GM19372 (cell line): Measurements from ENCODE around the gene HOXA7.

Experiments
- ATAC-seq: cut with Tn5 transposase; IDR thresholded peaks from one replicate; pipeline ENCODE4 v1.9.1; 2021; ENCODE audit warnings: mild to moderate bottlenecking, low read depth, moderate library complexity; ENCODE audit not compliant: unreplicated experiment

HOXA7 gene

DNA sequence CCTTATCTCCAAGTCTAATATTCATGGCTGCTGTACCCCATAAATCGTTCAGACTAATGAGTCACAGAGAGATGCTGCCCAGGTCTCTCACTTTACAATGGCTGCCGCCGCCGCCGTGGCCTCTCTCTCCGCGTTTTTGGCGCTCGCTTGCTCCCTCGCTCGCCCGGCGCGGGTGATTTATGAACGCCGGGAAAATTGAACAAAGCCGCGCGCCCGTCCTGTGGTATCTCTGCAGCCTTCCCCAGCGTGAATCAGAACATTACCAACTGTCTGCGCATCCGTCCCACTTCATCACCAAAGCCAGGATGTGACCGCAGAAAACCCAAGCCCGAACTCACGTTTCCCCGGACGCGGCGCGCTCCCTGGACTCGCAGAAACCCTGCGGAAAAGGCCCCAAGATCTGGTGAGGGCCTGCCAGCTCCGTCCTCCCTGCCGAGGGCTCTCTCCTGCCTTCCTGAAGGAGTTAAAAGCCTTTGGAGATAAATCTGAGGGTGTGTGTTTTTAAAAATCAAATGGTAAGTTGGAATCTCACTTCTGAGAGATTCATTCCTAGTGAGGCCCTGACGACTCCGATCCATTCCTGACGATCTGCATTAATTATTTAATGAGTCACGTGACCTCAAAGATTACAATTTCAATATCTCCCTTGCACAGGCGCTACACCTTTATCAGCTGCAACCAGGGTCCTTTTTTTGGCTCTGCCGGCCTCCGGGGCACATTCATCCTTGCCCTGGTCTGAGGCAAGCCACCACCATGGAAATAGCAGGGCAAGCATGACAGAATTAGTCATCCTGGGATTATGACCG is 32.2 kb downstream of the HOXA7 start:
- ATAC-seq, result no peak

- no peak for ATAC-seq
These were observed 32.9 kb downstream of the HOXA7 start for GRCh38 chr7:27123477-27124053.

DNA sequence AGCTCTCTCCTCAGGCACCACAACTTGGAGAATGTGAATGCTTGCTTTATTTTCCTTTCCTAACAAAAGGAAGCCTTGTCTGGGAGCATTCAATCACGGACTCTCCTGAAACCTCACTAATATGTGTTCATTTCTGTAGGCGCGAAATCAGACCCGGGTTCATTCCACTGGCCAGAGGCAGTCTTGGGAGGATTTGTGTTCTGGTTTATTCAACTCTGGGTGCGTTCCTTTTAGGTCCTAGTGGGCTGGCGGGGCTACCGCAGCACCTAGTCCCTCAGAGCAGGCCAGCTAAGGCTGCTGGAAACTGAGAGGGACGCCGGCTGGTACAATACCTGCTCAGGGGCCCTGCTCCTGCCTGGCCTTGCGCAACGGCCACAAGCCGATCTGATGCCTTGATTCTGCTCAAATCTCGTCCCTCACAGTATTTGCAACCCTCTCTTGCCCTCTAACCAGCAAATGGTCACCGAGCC is 33.4 kb downstream of the HOXA7 start:
- no peak for ATAC-seq

- no peak for ATAC-seq
These were observed 34.2 kb downstream of the HOXA7 start for GRCh38 chr7:27122077-27122910.

- ATAC-seq, result no peak
These were observed 34.8 kb downstream of the HOXA7 start for GRCh38 chr7:27121684-27122076.

DNA sequence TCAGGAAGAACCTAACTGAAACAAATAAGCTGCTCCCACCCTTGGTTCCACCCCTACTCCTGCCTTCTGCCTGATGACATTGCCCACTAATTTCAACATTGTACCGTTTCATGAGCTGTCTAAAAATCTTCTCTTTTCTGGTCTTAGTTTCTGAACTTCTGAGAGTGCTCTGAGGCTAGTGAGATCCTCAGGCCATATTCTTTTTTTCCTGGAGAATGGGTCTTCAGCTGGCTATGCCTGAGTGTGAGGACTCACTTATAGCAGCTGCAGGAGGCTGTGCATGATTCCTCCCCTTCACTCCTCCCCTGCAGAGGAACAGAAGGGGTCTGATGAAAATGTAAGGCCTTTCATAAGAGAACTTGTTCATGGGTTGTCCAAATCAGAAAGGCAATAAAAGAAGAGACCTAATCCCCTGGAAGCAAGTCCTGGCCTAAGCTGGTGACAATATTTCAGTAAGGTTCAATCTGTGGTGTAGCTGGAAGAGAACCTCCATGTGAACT is 37.0 kb downstream of the HOXA7 start:
- ATAC-seq, result no peak

- no peak for ATAC-seq
These were observed 37.9 kb downstream of the HOXA7 start for GRCh38 chr7:27118580-27118979.

GRCh38 chr7:27117887-27118491 is 38.5 kb downstream of the HOXA7 start:
- ATAC-seq, result no peak

DNA sequence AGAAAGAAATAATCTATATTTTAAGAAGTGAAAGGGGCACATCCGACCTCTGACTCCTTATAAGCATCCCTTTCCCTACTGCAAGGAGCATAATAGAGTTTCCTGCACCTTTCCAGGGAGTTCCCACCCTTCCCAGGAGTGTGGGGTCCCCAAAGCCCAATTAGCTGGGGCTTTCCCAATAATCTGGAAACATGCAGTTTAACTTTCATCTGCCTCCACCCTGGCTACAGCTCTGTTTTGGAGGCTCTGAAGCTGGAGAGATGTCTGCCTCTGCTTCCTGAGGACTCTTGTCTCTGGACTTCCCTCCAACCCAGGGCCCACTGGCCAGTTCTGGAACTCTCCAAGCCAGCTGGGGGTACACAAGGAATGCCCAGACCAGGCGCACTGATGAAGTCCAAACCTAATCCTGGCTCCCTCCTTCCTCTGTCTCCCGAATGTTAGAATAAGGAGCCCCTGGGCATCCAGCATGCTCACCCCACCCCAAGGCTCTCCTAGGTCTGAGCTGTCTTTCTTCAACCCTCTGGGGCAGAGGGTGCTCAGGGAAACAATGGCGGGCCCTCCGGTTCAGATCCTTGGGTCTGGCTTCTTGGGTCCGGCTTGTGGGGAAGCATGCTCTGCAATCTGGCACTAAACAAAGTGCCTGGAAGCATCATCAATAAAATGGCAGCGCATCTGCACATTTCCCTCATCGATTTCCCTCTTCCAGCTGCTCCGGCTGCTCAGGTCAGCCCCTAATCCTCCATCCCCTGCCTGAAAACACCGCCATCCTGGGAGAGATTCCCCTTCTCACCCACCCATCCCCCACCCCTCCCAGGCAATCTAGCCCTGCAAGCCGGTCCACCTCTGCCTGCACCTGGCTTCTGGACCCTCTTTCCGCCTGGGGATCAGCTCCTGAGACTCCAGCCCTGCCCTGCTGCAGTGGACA is 39.3 kb downstream of the HOXA7 start:
- ATAC-seq, result no peak

- no peak for ATAC-seq
These were observed 40.2 kb downstream of the HOXA7 start for GRCh38 chr7:27116031-27116961.

DNA sequence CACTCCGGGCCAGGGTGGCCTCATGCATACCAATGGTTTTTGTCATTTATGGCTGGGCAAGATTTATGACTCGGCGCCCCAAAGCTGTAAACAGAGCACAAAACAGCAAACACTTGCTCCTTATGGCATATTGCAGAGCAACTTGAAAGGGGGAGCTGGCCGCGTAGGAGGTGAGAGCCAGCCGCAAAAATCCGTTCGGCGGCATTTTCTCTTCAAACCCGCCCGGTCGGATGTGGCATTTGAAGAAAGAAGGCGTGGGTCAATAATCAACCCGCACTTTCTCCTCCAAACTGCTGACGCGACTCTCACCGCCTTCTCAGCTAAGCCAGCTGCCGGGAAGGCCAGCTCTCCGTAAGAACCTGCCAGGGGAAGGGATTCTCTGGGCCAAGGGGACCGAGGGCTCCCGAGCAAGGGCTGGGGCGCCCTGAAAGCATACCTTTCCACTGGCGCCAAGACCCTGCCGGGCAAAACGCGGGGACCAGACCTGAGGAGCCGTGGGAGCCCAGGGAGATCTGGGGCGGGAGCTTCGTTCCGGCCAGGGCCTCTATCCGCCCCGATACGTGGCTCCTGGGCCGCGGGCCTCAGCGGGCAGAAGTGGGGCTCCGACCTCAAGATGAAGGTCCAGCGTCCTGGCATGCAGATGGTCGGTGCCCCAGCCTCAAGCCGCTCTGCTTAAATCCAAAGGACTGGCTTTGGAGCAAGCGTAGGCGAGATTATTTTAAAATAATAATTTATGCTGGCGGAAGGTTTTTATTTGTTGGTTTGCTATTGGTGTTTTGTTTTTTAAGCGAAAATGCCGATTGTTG is 41.1 kb downstream of the HOXA7 start:
- no peak for ATAC-seq

- ATAC-seq, result no peak
These were observed 41.6 kb downstream of the HOXA7 start for GRCh38 chr7:27114881-27115220.

DNA sequence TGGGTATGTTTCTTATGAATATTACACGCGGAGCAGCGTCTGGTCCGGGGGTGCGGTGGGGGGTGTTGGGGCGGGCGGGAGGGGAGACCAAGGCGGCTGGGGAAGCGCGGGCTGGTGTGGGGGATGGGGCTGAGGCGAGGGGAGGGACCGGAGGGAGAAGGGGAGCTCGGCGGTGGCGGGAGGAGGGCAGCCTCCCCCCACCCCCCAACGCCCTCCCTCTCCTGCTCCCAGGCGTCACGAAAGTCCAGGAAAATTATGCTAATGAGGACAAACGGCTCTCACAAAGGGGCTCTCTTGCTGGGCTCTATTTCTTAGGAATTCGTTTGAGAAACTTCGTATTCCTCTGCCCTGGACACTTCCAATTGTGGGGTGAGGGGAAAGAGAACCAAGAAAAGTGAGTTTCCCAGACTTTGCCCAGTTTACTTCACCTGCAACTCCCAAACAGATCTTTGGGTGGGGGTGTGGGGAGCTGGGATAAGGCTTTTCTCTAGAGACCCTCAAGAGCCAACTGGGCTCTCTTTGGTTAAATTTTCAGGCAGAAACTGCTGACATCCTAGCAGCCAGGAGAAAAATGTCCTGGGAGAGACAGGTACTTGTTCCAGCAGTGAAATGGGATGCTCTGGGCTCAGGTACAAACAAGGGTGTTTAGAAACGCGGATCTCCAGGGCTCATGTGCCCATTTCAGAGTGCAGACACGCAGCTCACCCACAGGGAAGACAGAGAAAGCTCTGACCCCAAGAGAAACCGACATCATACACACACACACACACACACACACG is 42.3 kb downstream of the HOXA7 start:
- ATAC-seq, result no peak

DNA sequence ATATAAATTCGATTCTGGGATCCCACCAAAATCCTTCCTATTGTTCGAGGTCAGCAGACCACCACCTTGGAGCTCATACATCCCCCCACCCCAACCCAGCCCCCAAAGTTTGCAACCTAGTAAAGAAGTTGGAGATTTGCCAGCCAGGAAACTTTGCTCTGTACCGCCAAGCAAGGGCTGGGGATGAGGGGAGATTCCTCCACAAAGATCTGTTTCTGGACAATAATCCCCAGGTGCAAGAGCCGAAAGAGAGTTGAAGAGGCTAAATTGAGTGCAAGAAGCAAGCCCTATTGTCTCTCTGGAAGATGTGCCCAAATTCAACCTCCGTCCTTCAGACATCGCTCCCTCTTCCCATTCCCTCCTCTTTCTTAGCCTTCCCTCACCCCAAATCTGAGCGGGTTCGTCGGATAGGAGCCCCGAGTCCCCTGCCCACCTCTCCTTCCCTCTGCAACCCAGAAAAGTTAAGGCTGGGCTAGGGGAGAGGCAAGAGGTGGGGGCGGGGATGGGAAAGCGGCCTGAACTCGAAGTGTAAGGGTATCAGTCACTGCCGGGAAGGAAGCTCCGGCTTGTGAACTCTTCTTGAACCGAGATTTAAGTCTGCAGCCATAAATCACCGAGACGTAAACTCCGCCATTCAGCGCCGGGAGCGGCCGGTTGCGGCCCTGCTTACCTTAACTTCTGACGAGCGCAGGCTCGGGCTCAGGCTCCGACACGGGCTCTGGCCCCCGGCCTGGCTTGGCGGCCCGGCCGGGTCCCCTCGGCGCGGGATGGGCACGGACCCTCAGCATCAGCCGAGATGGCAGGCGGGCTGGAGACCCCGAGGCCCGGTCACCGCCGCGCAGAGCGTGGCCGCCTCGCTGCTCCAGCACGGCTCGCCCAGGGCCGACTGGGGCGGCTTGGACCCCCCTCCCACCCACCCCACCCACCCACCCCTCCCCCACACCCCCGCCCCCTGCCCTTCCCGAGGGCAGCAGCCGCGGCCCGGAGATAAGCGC is 43.2 kb downstream of the HOXA7 start:
- no peak for ATAC-seq

DNA sequence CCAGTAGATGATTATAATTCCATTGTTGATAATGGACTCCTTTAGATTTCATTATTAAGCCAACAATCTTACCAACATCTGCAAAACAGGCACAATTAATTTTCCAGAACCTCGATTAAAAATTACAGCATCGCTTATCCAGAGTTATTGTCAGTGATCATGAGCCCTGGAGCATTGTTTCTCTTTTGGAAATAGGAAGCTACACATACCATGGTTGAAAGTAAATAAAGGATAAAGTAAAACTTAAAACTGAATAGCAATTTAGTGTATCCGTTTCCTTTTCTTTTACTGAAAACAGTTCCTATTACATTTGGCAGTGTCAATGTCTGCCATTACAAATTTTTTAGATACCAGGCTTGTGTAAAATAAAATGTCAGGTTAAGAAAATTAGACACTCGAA is 44.1 kb downstream of the HOXA7 start:
- ATAC-seq, result no peak

- ATAC-seq, result no peak
These were observed 44.7 kb downstream of the HOXA7 start for GRCh38 chr7:27111751-27112277.
